HG03064 (cell line): ENCODE data around the gene PSORS1C2.
A peak's percentile ranks its signal among the peaks of the same experiment; 100 is the strongest.
"Not testable (repeated sequence)": the region's sequence is repeated elsewhere in the genome, so short reads cannot be mapped to it uniquely, and the experiment has no call there.

Experiments used
- ATAC-seq: cut with Tn5 transposase; IDR thresholded peaks from one replicate; pipeline ENCODE4 v1.9.1; 2021; ENCODE audit warnings: low read depth; ENCODE audit not compliant: unreplicated experiment

Gene PSORS1C2

GRCh38 chr6:31168606-31169005, 29.7 kb upstream of the PSORS1C2 start:
- no peak for ATAC-seq

- no peak for ATAC-seq
Observed at GRCh38 chr6:31165986-31166385, 27.1 kb upstream of the PSORS1C2 start.

DNA sequence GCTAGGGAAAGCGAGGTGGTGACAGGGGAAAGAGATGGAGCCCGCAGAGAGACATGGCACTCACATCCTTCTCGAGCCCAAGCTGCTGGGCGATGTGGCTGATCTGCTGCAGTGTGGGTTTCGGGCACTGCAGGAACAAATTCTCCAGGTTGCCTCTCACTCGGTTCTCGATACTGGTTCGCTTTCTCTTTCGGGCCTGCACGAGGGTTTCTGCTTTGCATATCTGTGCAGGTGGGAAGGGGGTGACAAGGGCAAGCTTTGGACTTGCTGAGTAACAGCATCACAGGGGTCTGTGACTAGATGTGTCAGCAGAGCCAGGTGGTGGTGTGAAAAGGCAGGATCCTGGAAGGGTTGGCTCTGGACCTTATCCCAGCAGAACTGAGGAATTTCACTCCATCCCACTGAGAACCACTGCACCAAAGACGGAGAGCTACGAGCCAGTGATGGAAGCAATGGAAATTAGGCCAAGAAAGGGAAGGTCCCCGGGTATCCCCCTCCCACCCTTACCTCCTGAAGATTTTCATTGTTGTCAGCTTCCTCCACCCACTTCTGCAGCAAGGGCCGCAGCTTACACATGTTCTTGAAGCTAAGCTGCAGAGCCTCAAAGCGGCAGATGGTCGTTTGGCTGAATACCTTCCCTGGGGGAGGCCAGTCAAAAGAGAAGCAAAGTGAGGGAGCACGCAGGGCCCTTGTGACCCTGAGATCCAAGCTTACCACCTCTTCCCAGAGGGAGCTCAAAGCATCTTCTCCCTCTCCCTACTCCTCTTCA, 26.4 kb upstream of the PSORS1C2 start:
- not testable (repeated sequence) for ATAC-seq

DNA sequence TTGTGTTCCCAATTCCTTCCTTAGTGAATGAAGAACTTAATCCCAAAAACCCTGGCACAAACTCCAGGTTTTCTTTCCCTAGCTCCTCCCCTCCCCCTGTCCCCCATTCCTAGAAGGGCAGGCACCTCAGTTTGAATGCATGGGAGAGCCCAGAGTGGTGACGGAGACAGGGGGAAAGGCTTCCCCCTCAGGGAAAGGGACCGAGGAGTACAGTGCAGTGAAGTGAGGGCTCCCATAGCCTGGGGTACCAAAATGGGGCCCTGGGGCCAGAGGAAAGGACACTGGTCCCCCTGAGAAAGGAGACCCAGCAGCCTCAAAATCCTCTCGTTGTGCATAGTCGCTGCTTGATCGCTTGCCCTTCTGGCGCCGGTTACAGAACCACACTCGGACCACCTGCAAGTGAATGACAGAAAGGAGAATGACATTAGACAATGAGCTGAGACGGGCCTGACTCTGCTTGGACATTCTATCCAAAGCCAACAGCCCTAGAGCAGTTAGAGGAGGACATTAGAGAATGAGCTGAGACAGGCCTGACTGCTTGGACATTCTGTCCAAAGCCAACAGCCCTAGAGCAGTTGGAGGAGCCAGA, 25.7 kb upstream of the PSORS1C2 start:
- not testable (repeated sequence) for ATAC-seq

DNA sequence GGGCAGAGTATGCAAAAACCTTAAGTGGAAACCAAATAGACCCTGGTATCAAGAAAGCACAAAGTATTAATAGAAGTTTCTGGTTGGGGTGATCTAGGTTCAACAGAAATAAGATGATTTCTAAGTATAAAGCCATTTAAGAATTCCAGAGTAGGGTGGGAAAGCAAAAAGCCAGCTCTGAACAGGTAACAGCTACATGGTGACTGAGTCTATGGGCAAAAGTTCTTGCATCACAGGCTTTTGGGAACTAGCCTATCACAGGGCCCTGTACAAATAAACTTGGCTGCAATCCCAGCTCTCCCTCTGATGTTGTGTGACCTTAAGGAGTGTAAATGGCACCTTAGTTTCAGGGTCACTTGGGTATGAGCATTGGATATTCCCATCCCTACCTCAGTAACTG, 25.1 kb upstream of the PSORS1C2 start:
- no peak for ATAC-seq

GRCh38 chr6:31162463-31163165, 23.7 kb upstream of the PSORS1C2 start:
- no peak for ATAC-seq

GRCh38 chr6:31161216-31162126, 22.6 kb upstream of the PSORS1C2 start:
- ATAC-seq, result no peak

- no peak for ATAC-seq
Observed at GRCh38 chr6:31158863-31159855, 20.3 kb upstream of the PSORS1C2 start.

DNA sequence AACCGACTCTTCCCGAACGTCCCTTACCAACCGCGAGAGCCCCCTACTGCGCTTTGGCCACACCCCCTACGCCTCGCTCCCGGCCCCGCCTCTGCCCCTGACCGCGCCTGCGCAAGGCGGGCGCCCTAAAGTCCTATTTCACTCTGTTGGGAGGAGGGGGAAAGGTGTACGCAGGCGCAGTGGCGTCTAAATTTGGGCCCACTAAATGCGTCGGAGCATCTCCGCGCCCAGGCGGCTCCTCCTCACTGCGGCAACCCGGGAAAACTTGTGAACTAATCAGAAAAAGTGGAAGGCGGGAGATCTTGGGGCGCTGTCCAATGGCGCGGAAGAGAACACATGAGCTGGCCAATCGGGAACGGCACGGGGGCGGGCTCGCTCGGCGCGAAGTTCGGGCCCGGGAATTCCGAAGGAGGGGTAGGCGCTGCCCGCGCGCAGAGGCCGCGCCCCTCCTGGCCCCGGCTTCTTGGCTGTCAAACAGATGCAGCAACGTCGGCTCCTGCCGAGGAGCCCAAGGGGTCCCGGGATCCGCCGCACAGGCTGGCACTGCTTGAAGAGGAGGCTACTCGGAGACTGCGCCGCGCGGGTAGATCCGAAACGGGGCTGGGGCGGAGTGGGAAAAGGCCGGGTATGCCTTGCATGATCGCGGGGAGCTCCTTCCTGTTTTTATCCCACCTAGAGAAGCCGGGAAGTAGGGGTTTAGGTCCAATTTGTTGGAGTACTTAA, 19.4 kb upstream of the PSORS1C2 start, which contains the start of gene TCF19:
Gene TCF19 (plus strand): TSS at position 450 of the 723 bp plus-strand sequence. CDS start 881 bp downstream, outside the sequence.
- ATAC-seq, result peak; percentile 67

DNA sequence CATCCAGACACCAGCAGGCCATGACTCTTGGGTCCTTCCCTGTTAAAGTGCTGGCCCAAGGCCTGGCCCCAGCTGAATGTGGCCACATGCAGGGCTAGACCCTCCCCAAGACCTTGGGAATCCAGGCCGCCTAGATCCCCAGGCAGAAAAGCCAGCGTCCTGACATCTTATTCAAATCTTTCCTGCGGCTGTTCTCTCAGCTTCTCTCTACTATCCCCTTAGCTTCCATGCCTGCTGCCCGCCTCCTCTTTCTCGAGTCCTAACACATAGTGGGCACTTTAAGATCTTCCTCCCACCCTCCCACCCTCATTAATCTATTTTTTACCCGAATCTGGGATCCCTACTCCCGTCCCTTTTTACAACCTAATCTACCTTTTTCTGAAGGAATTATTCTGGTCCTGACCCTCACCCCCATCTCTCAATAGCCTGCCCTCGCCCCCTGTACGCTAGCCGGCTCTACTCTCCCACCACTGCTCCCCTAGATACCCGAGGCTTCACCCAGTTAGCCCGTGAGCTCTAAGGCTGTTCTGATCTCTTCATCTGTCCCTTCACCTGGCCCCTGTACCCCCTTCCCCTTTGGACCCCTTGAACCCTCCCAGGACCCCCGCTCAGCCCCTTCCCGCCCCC, 18.8 kb upstream of the PSORS1C2 start, which contains the start of gene CCHCR1:
Gene CCHCR1 (minus strand): TSS at position 290 of the 627 bp plus-strand sequence. CDS start 202 bp downstream, at position 88.
- no peak for ATAC-seq

DNA sequence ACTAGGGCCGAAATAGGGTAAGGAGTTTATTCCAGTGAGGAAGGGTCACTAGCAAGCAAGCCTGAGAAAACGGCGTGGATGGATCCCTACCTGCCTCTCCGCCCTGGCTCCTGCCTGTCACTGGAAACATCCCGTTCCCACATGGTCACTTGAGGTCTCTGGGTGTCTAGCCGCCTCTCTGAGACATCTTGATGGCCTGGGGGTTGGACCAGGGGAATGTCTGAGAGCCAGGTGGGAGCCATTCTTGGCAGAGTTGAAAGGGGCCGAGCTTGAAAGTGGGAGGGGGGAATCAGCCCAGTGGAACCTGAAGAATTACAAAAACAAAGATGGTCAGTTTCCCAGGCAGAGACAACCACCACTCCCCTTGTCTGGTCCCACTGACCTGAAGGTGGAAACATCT, 17.8 kb upstream of the PSORS1C2 start:
- ATAC-seq, result no peak

DNA sequence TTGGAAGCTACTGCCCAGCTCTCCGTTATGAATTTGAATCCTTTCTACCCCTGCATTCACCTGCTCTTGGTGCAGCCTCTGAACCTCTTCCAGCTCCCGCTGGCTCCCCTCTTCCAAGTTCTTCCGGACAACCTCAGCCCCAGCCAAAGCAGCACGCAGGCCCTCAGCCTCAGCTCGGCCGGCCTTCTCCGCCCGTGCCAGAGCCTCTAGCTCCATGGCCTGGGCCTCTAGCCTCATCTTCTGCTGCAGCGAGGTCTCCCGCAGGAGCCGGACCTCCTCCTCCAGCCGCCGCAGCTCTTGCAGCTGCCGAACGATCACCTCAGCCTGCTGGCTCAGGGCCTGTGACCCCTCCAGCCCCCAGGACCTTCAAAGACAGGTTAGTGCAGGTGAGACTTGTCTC, 15.6 kb upstream of the PSORS1C2 start:
- no peak for ATAC-seq

- no peak for ATAC-seq
Observed at GRCh38 chr6:31152781-31153180, 13.9 kb upstream of the PSORS1C2 start.

DNA sequence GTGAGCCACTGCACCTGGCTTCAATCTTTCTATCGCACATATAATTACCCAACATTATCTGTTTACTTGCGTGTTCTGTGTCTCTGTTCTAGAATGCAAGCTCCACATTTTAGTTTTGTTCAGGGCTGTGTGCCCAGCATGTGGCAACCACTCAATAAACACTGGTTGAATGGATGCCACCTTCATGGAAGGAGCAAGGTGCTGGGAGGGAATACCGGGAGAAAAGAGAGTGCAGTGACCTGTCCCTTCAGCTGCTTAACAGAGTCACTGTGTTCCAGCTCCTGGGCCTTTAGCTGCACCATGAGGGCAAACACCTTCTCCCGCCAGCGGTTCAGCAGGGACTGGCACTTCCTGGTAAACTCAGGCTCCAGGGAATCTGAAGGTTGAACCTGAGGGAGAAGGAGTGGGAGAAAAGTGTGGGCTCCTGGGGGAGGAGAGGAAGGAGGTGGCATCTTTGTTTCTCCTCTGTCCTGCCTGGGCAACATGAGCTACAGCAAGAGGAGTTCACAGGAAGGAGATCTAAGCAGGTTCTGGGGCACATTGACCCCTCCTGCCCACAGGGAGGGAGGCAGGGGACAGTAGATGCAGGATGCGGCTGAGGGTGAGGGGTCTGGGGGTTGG, 11.1 kb upstream of the PSORS1C2 start:
- ATAC-seq, result no peak

GRCh38 chr6:31145386-31145785, 6.5 kb upstream of the PSORS1C2 start:
- no peak for ATAC-seq

GRCh38 chr6:31144970-31145340, 6.1 kb upstream of the PSORS1C2 start:
- ATAC-seq, result no peak

GRCh38 chr6:31144296-31144969, 5.6 kb upstream of the PSORS1C2 start:
- ATAC-seq, result no peak
